Measurements from ENCODE around the gene KCNK16.

Gene KCNK16

GRCh38 chr6:39363280-39363679 is 40.8 kb upstream of the KCNK16 start:
- TF ChIP-seq CTCF (IDR thresholded peaks at IDR 0.05; ENCODE audit: borderline replicate concordance, insufficient read depth, low read depth, low read length), result no peak
- H3K4me3 ChIP-seq (ENCODE audit: low read depth, low read length), result no peak overlapping the region

- no peak for TF ChIP-seq CTCF (IDR thresholded peaks at IDR 0.05; ENCODE audit: borderline replicate concordance, insufficient read depth, low read depth, low read length)
Measured at GRCh38 chr6:39362487-39362865, 40.0 kb upstream of the KCNK16 start.

GRCh38 chr6:39361657-39362486 is 39.4 kb upstream of the KCNK16 start:
- TF ChIP-seq CTCF (IDR thresholded peaks at IDR 0.05; ENCODE audit: borderline replicate concordance, insufficient read depth, low read depth, low read length), result peak; percentile 87
- H3K4me3 ChIP-seq (ENCODE audit: low read depth, low read length), result no peak overlapping the region

More at GRCh38 chr6:39362487-39362865, 40.0 kb upstream of the KCNK16 start:
- H3K4me3 ChIP-seq (ENCODE audit: low read depth, low read length), result no peak overlapping the region

GRCh38 chr6:39360378-39360777 is 37.9 kb upstream of the KCNK16 start:
- no peak for TF ChIP-seq CTCF (IDR thresholded peaks at IDR 0.05; ENCODE audit: borderline replicate concordance, insufficient read depth, low read depth, low read length)
- H3K4me3 ChIP-seq (ENCODE audit: low read depth, low read length), result no peak overlapping the region

- H3K4me3 ChIP-seq (ENCODE audit: low read depth, low read length), result no peak overlapping the region
- no peak for TF ChIP-seq CTCF (IDR thresholded peaks at IDR 0.05; ENCODE audit: borderline replicate concordance, insufficient read depth, low read depth, low read length)
Measured at GRCh38 chr6:39357998-39358686, 35.6 kb upstream of the KCNK16 start.

- no peak overlapping the region for H3K4me3 ChIP-seq (ENCODE audit: low read depth, low read length)
- TF ChIP-seq CTCF (IDR thresholded peaks at IDR 0.05; ENCODE audit: borderline replicate concordance, insufficient read depth, low read depth, low read length), result no peak
Measured at GRCh38 chr6:39353698-39354315, 31.3 kb upstream of the KCNK16 start.
